Pancreas (tissue), 10 donors: ENCODE data around the gene PPP1R8. TPM values are rescaled to one million over a fixed set of nuclear protein-coding genes. Genes with fewer than 3 reads are reported as not detected.

Experiments
- ATAC-seq, 4 donors: fragments of 200-7000 bp; cut with Tn5 transposase; one replicate each; pipeline versions ENCODE4 v1.8.0 to v1.9.1; 2020; ENCODE audit warnings: mild to moderate bottlenecking in 4 of 4, moderate library complexity in 4 of 4
- DNase-seq, 6 donors: peaks; one replicate each; pipeline ENCODE4 v3.0.0-alpha.2; 2020
- FAIRE-seq: peaks from 2 replicates; lab custom pipeline; 2012; peaks lifted over from hg19 to GRCh38; lab: Jason Lieb, UNC
- H3K27ac ChIP-seq, 4 donors: fragments of 200-600 bp; sonication (generic); 1 replicate in 3 of 4; 2 replicates in 1 of 4; pipeline versions ENCODE4 v1.5.0 to v1.8.0; 2020
- H3K27me3 ChIP-seq, 4 donors: fragments of 200-600 bp; one replicate each; pipeline ENCODE4 v1.8.0; 2021
- H3K36me3 ChIP-seq, 3 donors: fragments of 200-600 bp; sonication (generic) in 1 of 3; one replicate each; pipeline versions ENCODE4 v1.5.0 to v1.8.0; 2020 to 2021
- H3K4me1 ChIP-seq, 3 donors: fragments of 200-600 bp; one replicate each; pipeline ENCODE4 v1.8.0; 2021
- H3K4me3 ChIP-seq, 4 donors: fragments of 200-600 bp; sonication (generic) in 2 of 4; one replicate each; pipeline versions ENCODE4 v1.5.0 to v1.8.0; 2020 to 2021
- H3K9me3 ChIP-seq, 4 donors: fragments of 200-600 bp; one replicate each; pipeline ENCODE4 v1.8.0; 2021
- CTCF ChIP-seq, 4 donors: fragments of 200-600 bp; sonication (generic) in 3 of 4; IDR thresholded peaks; one replicate each; pipeline versions ENCODE4 v1.5.0 to v1.8.0; 2021; ENCODE audit warnings: antibody characterized with exemption in 4 of 4
- WGBS, 2 donors: extraction: QIAGEN DNeasy Blood & Tissue Kit; methylation state at CpG; one replicate each; pipeline ENCODE4 v1.1.7; 2013; 5-methylcytosine and 5-hydroxymethylcytosine counted together
- intact Hi-C, 3 donors: fragments of 100-400 bp; cut with DNase I; formaldehyde crosslinking; loops; one replicate each; pipeline versions ENCODE4 v1.11.1 to v1.14.2; 2022
- polyA plus RNA-seq, 2 donors: library from polyadenylated mRNA; stranded (reverse); fragments of 200-250 nt; gene quantifications; one replicate each; pipeline ENCODE4 v1.2.3, GENCODE V29; 2013
- total RNA-seq, 6 donors: library from RNA; stranded (reverse); fragmentation: NEBNext Ultra II Directional in 4 of 6; extraction: Animal tissue kit (Norgen Biotek cat#: 25700) in 4 of 6; gene quantifications; one replicate each; pipeline versions ENCODE4 v1.2.1 to v1.2.4, GENCODE V29; 2021 to 2023
- donor health status: healthy with polysubstance abuse.
- donor health status: DM: no; HTN: no; CAD: no; lungs with moderate emphysema.
- donor health status: DM: no; HTN: no; CAD: no.
- donor health status: control.
- donor health status: control.
- donor health status: Bipolar disorder and iron deficiency.
- donor health status: DM: yes; HTN: yes; CAD: no.
- donor health status: DM: no; HTN: no; CAD: no.
- donor health status: DM: no; HTN: no; CAD: no.
- donor health status: DM: yes; HTN: yes; CAD: no.

Gene PPP1R8
- total and polyA plus RNA-seq, 8 donors: 8.1 to 17.4 (median 11.7) TPM

DNA sequence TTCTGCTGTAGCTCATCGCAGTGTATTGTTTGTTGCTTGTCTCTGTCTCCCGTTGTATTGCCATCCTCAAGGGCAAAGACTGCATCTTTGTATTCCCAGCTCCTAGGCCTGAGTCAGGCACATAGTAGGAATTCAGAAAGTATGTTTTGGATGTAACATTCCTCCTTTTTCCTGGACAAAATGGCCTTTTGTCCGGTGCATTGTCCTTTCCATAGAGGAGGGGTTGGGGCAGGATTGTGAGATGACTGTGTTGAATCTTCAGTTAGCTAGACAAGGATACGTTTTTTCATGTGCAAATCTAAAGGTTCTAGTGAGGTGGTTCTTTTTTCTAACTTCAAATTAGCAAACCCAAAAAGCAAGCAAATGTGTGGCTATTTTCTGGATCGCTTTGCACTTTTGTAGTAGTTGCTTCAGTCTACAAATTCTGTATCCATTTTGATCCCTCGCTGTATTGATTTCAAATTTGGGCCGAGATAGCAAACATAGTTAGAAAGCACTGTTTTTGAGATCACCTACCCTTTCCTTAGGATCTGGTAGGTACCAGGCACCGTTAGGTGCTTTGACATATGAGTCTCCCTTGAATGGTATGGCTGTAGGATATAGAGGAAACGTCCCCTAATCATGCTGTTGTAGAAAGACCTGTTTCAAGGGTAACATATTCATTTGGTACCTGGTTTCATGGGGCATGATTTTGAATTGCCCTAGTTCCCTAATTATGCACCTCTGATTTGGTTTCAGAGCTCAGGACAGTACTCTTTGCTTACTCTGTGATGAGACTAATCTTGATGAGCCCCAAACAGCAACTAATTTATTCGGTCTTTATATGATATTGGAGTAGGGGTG, 1.2 kb downstream of the PPP1R8 start:
- Histone ChIP-seq H3K27me3 (no peaks in the 10 kb centered on the region), H3K27ac (peak overlapping the region in 1 of 4 donors; percentile 79), H3K4me3 (peak overlapping the region; percentile 63 to 97 (median 83)), H3K4me1 (peaks cover 8 to 12% (median 8%) of the 10 kb centered on the region in 3 donors), H3K9me3 (no peaks in the 10 kb centered on the region), H3K36me3 (peaks cover 0 to 9% (median 0%) of the 10 kb centered on the region in 3 donors)
- FAIRE-seq (no peak), ATAC-seq (no peak), DNase-seq (no peak)
- TF ChIP-seq CTCF (IDR thresholded peaks at IDR 0.05): no peak
- 30 to 36% methylated on average over 10 of the region's 10 CpGs for WGBS, 2 donors
- intact Hi-C loops: no loop called here

- Histone ChIP-seq H3K27me3 (no peaks in the 10 kb centered on the region), H3K36me3 (peaks cover 0 to 9% (median 0%) of the 10 kb centered on the region in 3 donors), H3K9me3 (no peaks in the 10 kb centered on the region), H3K4me1 (peaks cover 8 to 12% (median 8%) of the 10 kb centered on the region in 3 donors), H3K27ac (no peak overlapping the region), H3K4me3 (no peak overlapping the region)
- ATAC-seq (no peak), DNase-seq (no peak), FAIRE-seq (no peak)
- no peak for TF ChIP-seq CTCF (IDR thresholded peaks at IDR 0.05)
- intact Hi-C loops: no loop called here
- WGBS, 2 donors: 74 to 84% methylated on average over 2 of the region's 2 CpGs
These were observed 2.2 kb downstream of the PPP1R8 start for GRCh38 chr1:27832762-27833161.

GRCh38 chr1:27833470-27833869, 2.9 kb downstream of the PPP1R8 start:
- Histone ChIP-seq H3K36me3 (peaks cover 0 to 9% (median 0%) of the 10 kb centered on the region in 3 donors), H3K4me3 (no peak overlapping the region), H3K9me3 (no peaks in the 10 kb centered on the region), H3K4me1 (peaks cover 8 to 12% (median 8%) of the 10 kb centered on the region in 3 donors), H3K27ac (no peak overlapping the region), H3K27me3 (no peaks in the 10 kb centered on the region)
- WGBS, 2 donors: 78 to 79% methylated on average over 3 of the region's 3 CpGs
- no peak for FAIRE-seq
- intact Hi-C loops: no loop called here
- no peak for DNase-seq
- no peak for TF ChIP-seq CTCF (IDR thresholded peaks at IDR 0.05)
- ATAC-seq: no peak

DNA sequence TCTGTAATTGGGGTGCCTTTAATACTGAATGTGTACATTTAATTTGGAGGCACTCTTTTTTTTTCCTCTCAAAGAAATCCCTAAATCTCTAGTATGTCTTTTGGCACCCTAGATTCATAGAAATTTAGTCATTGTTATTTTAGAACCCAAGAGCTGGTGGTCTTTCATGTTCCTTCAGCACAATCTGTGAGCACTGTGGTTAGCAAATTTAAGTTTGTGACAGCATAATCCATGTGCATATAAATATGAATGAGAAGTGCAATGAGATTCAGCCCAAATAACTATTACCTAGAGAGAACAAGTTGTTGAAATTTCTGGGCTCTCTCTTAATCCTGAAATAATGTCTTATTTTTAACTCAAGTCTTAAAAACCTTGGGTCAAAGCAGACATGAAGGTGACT, 4.5 kb downstream of the PPP1R8 start:
- Histone ChIP-seq H3K9me3 (no peaks in the 10 kb centered on the region), H3K27me3 (no peaks in the 10 kb centered on the region), H3K36me3 (peaks cover 0 to 17% (median 4%) of the 10 kb centered on the region in 3 donors), H3K4me1 (peaks cover 8 to 12% (median 8%) of the 10 kb centered on the region in 3 donors), H3K4me3 (no peak overlapping the region), H3K27ac (no peak overlapping the region)
- TF ChIP-seq CTCF (IDR thresholded peaks at IDR 0.05): no peak
- ATAC-seq (no peak), FAIRE-seq (no peak), DNase-seq (no peak)
- intact Hi-C loops: no loop called here

- intact Hi-C loops: no loop called here
- Histone ChIP-seq H3K4me1 (peaks cover 8 to 12% (median 8%) of the 10 kb centered on the region in 3 donors), H3K4me3 (no peak overlapping the region), H3K9me3 (no peaks in the 10 kb centered on the region), H3K36me3 (peaks cover 0 to 21% (median 7%) of the 10 kb centered on the region in 3 donors), H3K27ac (no peak overlapping the region), H3K27me3 (no peaks in the 10 kb centered on the region)
- FAIRE-seq: no peak
- ATAC-seq: no peak
- no peak for TF ChIP-seq CTCF (IDR thresholded peaks at IDR 0.05)
- no peak for DNase-seq
- WGBS, 2 donors: 86 to 91% methylated on average over 1 of the region's 1 CpG
These were observed 4.9 kb downstream of the PPP1R8 start for GRCh38 chr1:27835501-27835900.
